SK-N-SH (cell line): ENCODE measurements around the gene LRRTM2.

Experiments
- EP300 ChIP-seq, 2 experiments: IDR thresholded peaks; 2 replicates each; pipeline versions ENCODE4 v1.4.0 to v1.6.1; 2012; ENCODE audit warnings: borderline replicate concordance in 1 of 2, low read depth in 1 of 2, low read length in 1 of 2
- EZH2phosphoT487 ChIP-seq: fragments of 200-600 bp; sonication (generic); IDR thresholded peaks from 2 replicates; pipeline ENCODE4 v1.6.1; 2017; ENCODE audit warnings: low read depth, mixed run types, mild to moderate bottlenecking, antibody characterized with exemption, moderate library complexity, borderline replicate concordance
- POLR2AphosphoS5 ChIP-seq: IDR thresholded peaks from 2 replicates; pipeline ENCODE4 v1.6.1; 2012; ENCODE audit warnings: low read depth, low read length
- RAD21 ChIP-seq: IDR thresholded peaks from 2 replicates; pipeline ENCODE4 v1.6.1; 2012; ENCODE audit warnings: mild to moderate bottlenecking, low read length
- TF ChIP-seq, protein P1 (sequence below): fragments of 200-600 bp; sonication (generic); IDR thresholded peaks from 2 replicates; pipeline ENCODE4 v1.6.1; 2017; ENCODE audit warnings: antibody characterized with exemption, mild to moderate bottlenecking, moderate library complexity

DNA sequence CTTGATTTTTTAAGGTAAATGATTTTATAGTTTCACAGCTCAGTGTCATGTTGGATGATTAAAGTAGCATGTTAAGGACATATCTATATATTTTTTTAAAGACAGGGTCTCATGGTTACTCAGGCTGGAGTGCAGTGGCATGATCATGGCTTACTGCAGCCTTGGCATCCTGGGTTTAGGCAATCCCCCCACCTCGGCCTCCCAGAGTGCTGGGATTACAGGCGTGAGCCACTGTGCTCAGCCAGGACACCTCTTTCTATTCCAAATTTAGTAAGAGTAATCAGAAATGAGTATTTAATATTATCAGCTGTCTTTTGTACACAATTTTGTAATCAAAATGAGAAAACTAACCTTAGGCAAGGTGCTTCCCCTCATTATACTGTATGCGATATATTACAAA, 38.6 kb upstream of the LRRTM2 start:
- TF ChIP-seq RAD21 (no peak), EP300 (IDR thresholded peaks at IDR 0.05; ENCODE audit: borderline replicate concordance in 1 of 2, low read depth in 1 of 2, low read length in 1 of 2) (no peak), EZH2phosphoT487 (no peak), POLR2AphosphoS5 (no peak)
- TF ChIP-seq, protein P1, sequence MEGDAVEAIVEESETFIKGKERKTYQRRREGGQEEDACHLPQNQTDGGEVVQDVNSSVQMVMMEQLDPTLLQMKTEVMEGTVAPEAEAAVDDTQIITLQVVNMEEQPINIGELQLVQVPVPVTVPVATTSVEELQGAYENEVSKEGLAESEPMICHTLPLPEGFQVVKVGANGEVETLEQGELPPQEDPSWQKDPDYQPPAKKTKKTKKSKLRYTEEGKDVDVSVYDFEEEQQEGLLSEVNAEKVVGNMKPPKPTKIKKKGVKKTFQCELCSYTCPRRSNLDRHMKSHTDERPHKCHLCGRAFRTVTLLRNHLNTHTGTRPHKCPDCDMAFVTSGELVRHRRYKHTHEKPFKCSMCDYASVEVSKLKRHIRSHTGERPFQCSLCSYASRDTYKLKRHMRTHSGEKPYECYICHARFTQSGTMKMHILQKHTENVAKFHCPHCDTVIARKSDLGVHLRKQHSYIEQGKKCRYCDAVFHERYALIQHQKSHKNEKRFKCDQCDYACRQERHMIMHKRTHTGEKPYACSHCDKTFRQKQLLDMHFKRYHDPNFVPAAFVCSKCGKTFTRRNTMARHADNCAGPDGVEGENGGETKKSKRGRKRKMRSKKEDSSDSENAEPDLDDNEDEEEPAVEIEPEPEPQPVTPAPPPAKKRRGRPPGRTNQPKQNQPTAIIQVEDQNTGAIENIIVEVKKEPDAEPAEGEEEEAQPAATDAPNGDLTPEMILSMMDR = no peak
